ENCODE data around the gene VPS26B. TPM values are rescaled to one million over a fixed set of nuclear protein-coding genes. Genes with fewer than 3 reads are reported as not detected.

The VPS26B gene
- polyA plus RNA-seq, 3 donors = 48.2 to 62.8 (median 50.7) TPM

- DNase-seq (ENCODE audit: extremely low read depth in 1 of 11, low read depth in 9 of 11, low spot score in 4 of 11) = no peak
Observed at GRCh38 chr11:134289789-134290188, 65.3 kb downstream of the VPS26B start.

- DNase-seq (ENCODE audit: extremely low read depth in 1 of 11, low read depth in 9 of 11, low spot score in 4 of 11) = no peak
Observed at GRCh38 chr11:134290646-134291045, 66.2 kb downstream of the VPS26B start.

- no peak for DNase-seq (ENCODE audit: extremely low read depth in 1 of 11, low read depth in 9 of 11, low spot score in 4 of 11)
Observed at GRCh38 chr11:134291196-134291595, 66.7 kb downstream of the VPS26B start.

- no peak for DNase-seq (ENCODE audit: extremely low read depth in 1 of 11, low read depth in 9 of 11, low spot score in 4 of 11)
Observed at GRCh38 chr11:134292661-134293060, 68.2 kb downstream of the VPS26B start.

GRCh38 chr11:134293119-134294113 is 68.9 kb downstream of the VPS26B start:
- DNase-seq (ENCODE audit: extremely low read depth in 1 of 11, low read depth in 9 of 11, low spot score in 4 of 11) = no peak

GRCh38 chr11:134294664-134295063 is 70.2 kb downstream of the VPS26B start:
- DNase-seq (ENCODE audit: extremely low read depth in 1 of 11, low read depth in 9 of 11, low spot score in 4 of 11) = no peak

Other genes starting within 250 kb of the VPS26B start
- 10 to 100 TPM; 47.5 to 57.0 (median 55.1) TPM for gene JAM3, start 155.6 kb upstream of the VPS26B start, polyA plus RNA-seq (ENCODE audit: insufficient read length in 3 of 3)
- 10 to 100 TPM; 33.3 to 35.9 (median 34.8) TPM for gene NCAPD3, start 704 bp upstream of the VPS26B start, polyA plus RNA-seq (ENCODE audit: insufficient read length in 3 of 3)
- gene THYN1, start 28.7 kb downstream of the VPS26B start, polyA plus RNA-seq (ENCODE audit: insufficient read length in 3 of 3) = 10 to 100 TPM; 65.4 to 77.9 (median 75.5) TPM
- 10 to 100 TPM; 42.4 to 52.7 (median 44.8) TPM for gene ACAD8, start 28.9 kb downstream of the VPS26B start, polyA plus RNA-seq (ENCODE audit: insufficient read length in 3 of 3)
- gene GLB1L3, start 51.7 kb downstream of the VPS26B start, polyA plus RNA-seq (ENCODE audit: insufficient read length in 3 of 3) = 1 to 10 TPM; 1.4 to 2.1 (median 1.8) TPM
- 10 to 100 TPM; 20.9 to 25.9 (median 22.0) TPM for gene GLB1L2, start 107.3 kb downstream of the VPS26B start, polyA plus RNA-seq (ENCODE audit: insufficient read length in 3 of 3)
- gene B3GAT1, start 187.6 kb downstream of the VPS26B start, polyA plus RNA-seq (ENCODE audit: insufficient read length in 3 of 3) = 1 to 10 TPM; 4.3 to 4.9 (median 4.6) TPM

Measured in renal cortex interstitium (tissue), 11 donors.